ENCODE data around the gene MNX1.

GRCh38 chr7:157013101-157013500 lies 2.6 kb upstream of the MNX1 start:
- TF ChIP-seq CTCF (IDR thresholded peaks at IDR 0.05) = no peak
- TF ChIP-seq EP300 (IDR thresholded peaks at IDR 0.05) = no peak
- TF ChIP-seq POLR2A (IDR thresholded peaks at IDR 0.05) = no peak

Data from tibial nerve (tissue), 4 donors.